Gastroesophageal sphincter (tissue), 4 donors: ENCODE results near the gene C1orf174. TPM values are rescaled to one million over a fixed set of nuclear protein-coding genes. Genes with fewer than 3 reads are reported as not detected.

ENCODE experiments used
- ATAC-seq: fragments of 150-250 bp; one replicate; pipeline ENCODE4 v1.9.1; 2016; ENCODE audit warnings: mild to moderate bottlenecking, moderate library complexity
- H3K27ac ChIP-seq, 4 donors: fragments of 200-600 bp; sonication (generic) in 3 of 4; 1 replicate in 3 of 4; 2 replicates in 1 of 4; pipeline ENCODE4 v1.5.1; 2016 to 2019
- H3K27me3 ChIP-seq: fragments of 200-600 bp; sonication (generic); one replicate; pipeline ENCODE4 v1.5.1; 2019
- H3K36me3 ChIP-seq, 2 donors: fragments of 200-600 bp; sonication (generic); one replicate each; pipeline ENCODE4 v1.5.1; 2019; ENCODE audit warnings: control low read depth in 1 of 2
- H3K4me1 ChIP-seq, 3 donors: fragments of 200-600 bp; sonication (generic); 1 replicate in 2 of 3; 2 replicates in 1 of 3; pipeline ENCODE4 v1.5.1; 2016 to 2019; ENCODE audit warnings: control low read depth in 2 of 3
- H3K4me3 ChIP-seq, 2 donors: fragments of 200-600 bp; sonication (generic); one replicate each; pipeline ENCODE4 v1.5.1; 2019; ENCODE audit warnings: mild to moderate bottlenecking in 1 of 2, moderate library complexity in 1 of 2
- H3K9me3 ChIP-seq, 3 donors: fragments of 200-600 bp; sonication (generic); one replicate each; pipeline ENCODE4 v1.5.1; 2017 to 2019; ENCODE audit warnings: control low read depth in 2 of 3
- CTCF ChIP-seq, 4 experiments: fragments of 200-600 bp in 2 of 4; fragments of 450-650 bp in 2 of 4; sonication (generic) in 1 of 4; IDR thresholded peaks; one replicate each; pipeline ENCODE4 v1.5.1; 2017 to 2019; ENCODE audit warnings: antibody characterized with exemption in 4 of 4, mild to moderate bottlenecking in 2 of 4, moderate library complexity in 2 of 4
- EP300 ChIP-seq: sonication (generic); formaldehyde crosslinking; IDR thresholded peaks from one replicate; pipeline ENCODE4 v1.6.1; 2017; ENCODE audit warnings: antibody characterized with exemption, mild to moderate bottlenecking
- POLR2A ChIP-seq, 2 donors: fragments of 450-650 bp; IDR thresholded peaks; one replicate each; pipeline ENCODE4 v1.6.1; 2017; ENCODE audit warnings: antibody characterized with exemption in 2 of 2, mild to moderate bottlenecking in 2 of 2, moderate library complexity in 1 of 2
- POLR2AphosphoS5 ChIP-seq: sonication (generic); formaldehyde crosslinking; IDR thresholded peaks from one replicate; pipeline ENCODE4 v1.6.1; 2017; ENCODE audit warnings: antibody characterized with exemption
- WGBS, 2 donors: methylation state at CpG; one replicate each; pipeline ENCODE4 v1.1.5; 2018; ENCODE audit warnings: low coverage in 1 of 2; 5-methylcytosine and 5-hydroxymethylcytosine counted together
- total RNA-seq, 4 donors: library from RNA; depleted of rRNA; stranded (reverse); fragments of >200 nt; gene quantifications; one replicate each; pipeline ENCODE4 v1.1.0, GENCODE V29; 2016

The C1orf174 gene
- total RNA-seq, 4 donors from 2014 or later, result 16.4 to 35.3 (median 26.7) TPM

- WGBS, 2 donors, result 60% methylated on average over 1 of the region's 25 CpGs; no CpG with 5 or more reads in 1 of the 2 donors
- H3K36me3 ChIP-seq, result no peaks in the 10 kb centered on the region
- H3K9me3 ChIP-seq, result no peaks in the 10 kb centered on the region
- no peaks in the 10 kb centered on the region for H3K4me1 ChIP-seq
- no peak overlapping the region for H3K4me3 ChIP-seq
- no peak for TF ChIP-seq POLR2AphosphoS5
- TF ChIP-seq POLR2A (IDR thresholded peaks at IDR 0.05), result no peak
- TF ChIP-seq EP300, result no peak
- no peak for TF ChIP-seq CTCF (IDR thresholded peaks at IDR 0.05)
- H3K27ac ChIP-seq, result no peak overlapping the region
- ATAC-seq, result no peak
- H3K27me3 ChIP-seq, result peaks cover 66% of the 10 kb centered on the region
Measured at GRCh38 chr1:3923378-3924185, 23.5 kb upstream of the C1orf174 start.

- TF ChIP-seq POLR2AphosphoS5, result no peak
- no peak for TF ChIP-seq CTCF (IDR thresholded peaks at IDR 0.05)
- no peak for TF ChIP-seq EP300
- no peak for TF ChIP-seq POLR2A (IDR thresholded peaks at IDR 0.05)
- 67% methylated on average over 5 of the region's 6 CpGs; no CpG with 5 or more reads in 1 of the 2 donors for WGBS, 2 donors
- H3K36me3 ChIP-seq, result no peaks in the 10 kb centered on the region
- H3K27me3 ChIP-seq, result peaks cover 67% of the 10 kb centered on the region
- H3K27ac ChIP-seq, result no peak overlapping the region
- no peak overlapping the region for H3K4me3 ChIP-seq
- H3K9me3 ChIP-seq, result no peaks in the 10 kb centered on the region
- ATAC-seq, result no peak
- H3K4me1 ChIP-seq, result no peaks in the 10 kb centered on the region
Measured at GRCh38 chr1:3922851-3923250, 22.8 kb upstream of the C1orf174 start.

- H3K9me3 ChIP-seq, result no peaks in the 10 kb centered on the region
- WGBS, 2 donors, result 80 to 82% methylated on average over 5 to 6 of the region's 6 CpGs
- peaks cover 72% of the 10 kb centered on the region for H3K27me3 ChIP-seq
- H3K4me3 ChIP-seq, result no peak overlapping the region
- no peaks in the 10 kb centered on the region for H3K4me1 ChIP-seq
- no peak for ATAC-seq
- no peak for TF ChIP-seq EP300
- TF ChIP-seq POLR2A (IDR thresholded peaks at IDR 0.05), result no peak
- no peak for TF ChIP-seq POLR2AphosphoS5
- TF ChIP-seq CTCF (IDR thresholded peaks at IDR 0.05), result no peak
- H3K36me3 ChIP-seq, result no peaks in the 10 kb centered on the region
- H3K27ac ChIP-seq, result no peak overlapping the region
Measured at GRCh38 chr1:3922201-3922725, 22.2 kb upstream of the C1orf174 start.

DNA sequence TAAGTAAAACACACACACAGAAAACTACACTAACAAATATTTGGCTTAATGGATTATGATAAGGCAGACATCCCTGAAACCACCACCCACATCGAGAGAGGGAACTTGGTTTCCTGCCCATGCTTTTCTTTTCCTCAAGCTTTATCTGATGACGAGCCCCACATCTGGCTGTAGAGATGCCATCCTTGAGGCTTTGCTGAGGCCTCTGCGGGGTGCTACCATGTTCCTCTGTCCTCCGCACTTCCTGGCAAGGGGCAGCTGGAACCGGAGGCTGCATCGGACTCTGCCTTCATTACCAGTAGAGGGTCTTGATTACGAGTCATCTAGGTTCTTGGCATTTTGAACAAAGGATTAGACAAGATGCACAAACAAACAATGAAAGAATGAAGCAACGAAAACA lies 21.7 kb upstream of the C1orf174 start:
- WGBS, 2 donors, result 48 to 84% methylated on average over 4 to 8 of the region's 8 CpGs
- Histone ChIP-seq H3K9me3 (no peaks in the 10 kb centered on the region), H3K4me1 (no peaks in the 10 kb centered on the region), H3K27ac (no peak overlapping the region), H3K4me3 (no peak overlapping the region), H3K36me3 (no peaks in the 10 kb centered on the region), H3K27me3 (peaks cover 74% of the 10 kb centered on the region)
- ATAC-seq, result no peak
- no peak for TF ChIP-seq POLR2AphosphoS5
- no peak for TF ChIP-seq POLR2A (IDR thresholded peaks at IDR 0.05)
- no peak for TF ChIP-seq EP300
- no peak for TF ChIP-seq CTCF (IDR thresholded peaks at IDR 0.05)

GRCh38 chr1:3919706-3920105 lies 19.6 kb upstream of the C1orf174 start:
- H3K4me3 ChIP-seq, result no peak overlapping the region
- WGBS, 2 donors, result 71% methylated on average over 3 of the region's 5 CpGs; no CpG with 5 or more reads in 1 of the 2 donors
- TF ChIP-seq POLR2A (IDR thresholded peaks at IDR 0.05) (no peak), EP300 (no peak), CTCF (IDR thresholded peaks at IDR 0.05) (no peak)
- ATAC-seq, result no peak
- no peak overlapping the region for H3K27ac ChIP-seq
- H3K36me3 ChIP-seq, result no peaks in the 10 kb centered on the region
- H3K27me3 ChIP-seq, result peaks cover 76% of the 10 kb centered on the region
- H3K9me3 ChIP-seq, result no peaks in the 10 kb centered on the region
- H3K4me1 ChIP-seq, result no peaks in the 10 kb centered on the region
